DND-41 (cell line): ENCODE data around the gene STRADA.

Source experiments
- EZH2 ChIP-seq: IDR thresholded peaks from 3 replicates; pipeline ENCODE4 v1.6.1; 2012; ENCODE audit warnings: borderline replicate concordance, low read depth, mild to moderate bottlenecking, moderate library complexity, low read length, inconsistent platforms; ENCODE audit not compliant: severe bottlenecking
- TF ChIP-seq, protein P1 (sequence below): IDR thresholded peaks from 2 replicates; pipeline ENCODE4 v1.5.1; 2012; ENCODE audit warnings: borderline replicate concordance, low read length, moderate library complexity, mild to moderate bottlenecking; ENCODE audit not compliant: poor library complexity, severe bottlenecking; ENCODE audit errors: extremely low read depth

GRCh38 chr17:63675607-63676546, 65.7 kb downstream of the STRADA start:
- no peak for TF ChIP-seq EZH2
- TF ChIP-seq, protein P1, sequence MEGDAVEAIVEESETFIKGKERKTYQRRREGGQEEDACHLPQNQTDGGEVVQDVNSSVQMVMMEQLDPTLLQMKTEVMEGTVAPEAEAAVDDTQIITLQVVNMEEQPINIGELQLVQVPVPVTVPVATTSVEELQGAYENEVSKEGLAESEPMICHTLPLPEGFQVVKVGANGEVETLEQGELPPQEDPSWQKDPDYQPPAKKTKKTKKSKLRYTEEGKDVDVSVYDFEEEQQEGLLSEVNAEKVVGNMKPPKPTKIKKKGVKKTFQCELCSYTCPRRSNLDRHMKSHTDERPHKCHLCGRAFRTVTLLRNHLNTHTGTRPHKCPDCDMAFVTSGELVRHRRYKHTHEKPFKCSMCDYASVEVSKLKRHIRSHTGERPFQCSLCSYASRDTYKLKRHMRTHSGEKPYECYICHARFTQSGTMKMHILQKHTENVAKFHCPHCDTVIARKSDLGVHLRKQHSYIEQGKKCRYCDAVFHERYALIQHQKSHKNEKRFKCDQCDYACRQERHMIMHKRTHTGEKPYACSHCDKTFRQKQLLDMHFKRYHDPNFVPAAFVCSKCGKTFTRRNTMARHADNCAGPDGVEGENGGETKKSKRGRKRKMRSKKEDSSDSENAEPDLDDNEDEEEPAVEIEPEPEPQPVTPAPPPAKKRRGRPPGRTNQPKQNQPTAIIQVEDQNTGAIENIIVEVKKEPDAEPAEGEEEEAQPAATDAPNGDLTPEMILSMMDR = no peak
